K562 (cell line): ENCODE measurements around the gene PIGN. TPM values are rescaled to one million over a fixed set of nuclear protein-coding genes. Genes with fewer than 3 reads are reported as not detected.

Experiments
- ATAC-seq: fragments of 200-7000 bp; cut with Tn5 transposase; 3 replicates; pipeline ENCODE4 v1.9.1; 2020; ENCODE audit warnings: moderate library complexity
- BruUV-seq: library from RNA; stranded (reverse); fragments of 400-500 nt; replicated peaks from 2 replicates; lab custom pipeline; 2021; lab: Mats Ljungman, UMichigan
- CTCF ChIA-PET: fragments of 300-600 bp; formaldehyde crosslinking; extraction: SDS; loops from one replicate; lab custom pipeline; 2021; ENCODE audit warnings: low intra/inter-chr PET ratio; lab: Yijun Ruan, JAX
- POLR2A ChIA-PET: fragments of 300-600, 350-650 bp; sonication (Branson Sonifier 250); formaldehyde crosslinking; extraction: SDS; loops from one replicate; lab custom pipeline; 2021; ENCODE audit warnings: antibody characterized with exemption, inconsistent platforms; lab: Yijun Ruan, JAX
- DNase-seq, 4 experiments: peaks; one replicate each; pipeline versions ENCODE4 v3.0.0 to v3.0.0-alpha.2; 2011 to 2018; ENCODE audit warnings: low spot score in 3 of 4, mixed read lengths in 3 of 4; ENCODE audit errors: extremely low read depth in 1 of 4
- FAIRE-seq: peaks from 2 replicates; lab custom pipeline; 2011; peaks lifted over from hg19 to GRCh38; lab: Jason Lieb, UNC
- H2AFZ ChIP-seq: 2 replicates; pipeline ENCODE4 v1.6.0; 2011; ENCODE audit warnings: low read depth, low read length, control low read depth, inconsistent platforms
- H3K27ac ChIP-seq: fragments of 200-600 bp; 3 replicates; pipeline ENCODE4 v1.8.0; 2011; ENCODE audit warnings: low read depth, mild to moderate bottlenecking, control low read depth, inconsistent platforms, low read length, moderate library complexity, mixed read lengths; ENCODE audit errors: extremely low read depth
- H3K27me3 ChIP-seq, 2 experiments: fragments of 300-600 bp in 1 of 2; 2 replicates in 1 of 2; 3 replicates in 1 of 2; pipeline versions ENCODE4 v1.6.0 to v1.8.0; 2011; ENCODE audit warnings: inconsistent platforms in 2 of 2, low read length in 2 of 2, mild to moderate bottlenecking in 1 of 2, mixed read lengths in 1 of 2, moderate library complexity in 1 of 2; ENCODE audit not compliant: control insufficient read depth in 2 of 2, insufficient read depth in 2 of 2
- H3K36me3 ChIP-seq: fragments of 300-600 bp; 3 replicates; pipeline ENCODE4 v1.8.0; 2011; ENCODE audit warnings: mild to moderate bottlenecking, low read length, inconsistent platforms; ENCODE audit not compliant: control insufficient read depth, insufficient read depth
- H3K4me1 ChIP-seq, 2 experiments: fragments of 200-600 bp in 1 of 2; replicated peaks in 1 of 2; 2 replicates in 1 of 2; 3 replicates in 1 of 2; pipeline versions ENCODE4 v1.5.1 to v1.8.0; 2011; ENCODE audit warnings: inconsistent platforms in 2 of 2, low read length in 2 of 2, mild to moderate bottlenecking in 1 of 2, mixed read lengths in 1 of 2, moderate library complexity in 1 of 2; ENCODE audit not compliant: control insufficient read depth in 2 of 2, insufficient read depth in 2 of 2
- H3K4me2 ChIP-seq: 2 replicates; pipeline ENCODE4 v1.6.1; 2011; ENCODE audit warnings: low read length, control low read depth, inconsistent platforms, mixed read lengths; ENCODE audit not compliant: insufficient read depth
- H3K4me3 ChIP-seq: fragments of 200-600 bp; sonication (generic), shearing (Covaris generic); 2 replicates; pipeline ENCODE4 v1.5.1; 2016; ENCODE audit warnings: control low read depth, inconsistent platforms
- H3K79me2 ChIP-seq: fragments of 200-600 bp; 3 replicates; pipeline ENCODE4 v1.8.0; 2011; ENCODE audit warnings: low read length, inconsistent platforms; ENCODE audit not compliant: control insufficient read depth, insufficient read depth
- H3K9ac ChIP-seq, 2 experiments: 2 replicates each; pipeline versions ENCODE4 v1.6.0 to v1.6.1; 2011; ENCODE audit warnings: low read depth in 2 of 2, low read length in 2 of 2, control low read depth in 1 of 2, inconsistent platforms in 1 of 2, mild to moderate bottlenecking in 1 of 2, mixed read lengths in 1 of 2; ENCODE audit not compliant: insufficient read depth in 1 of 2
- H3K9me1 ChIP-seq: one replicate; pipeline ENCODE4 v1.6.0; 2011; ENCODE audit warnings: inconsistent platforms, mild to moderate bottlenecking, low read length, moderate library complexity; ENCODE audit not compliant: control insufficient read depth, insufficient read depth
- H3K9me3 ChIP-seq: replicated peaks from 2 replicates; pipeline ENCODE4 v1.5.1; 2011; ENCODE audit warnings: low read depth, low read length, inconsistent platforms; ENCODE audit not compliant: control insufficient read depth, insufficient read depth
- H4K20me1 ChIP-seq: replicated peaks from 2 replicates; pipeline ENCODE4 v1.6.1; 2011; ENCODE audit warnings: low read length, inconsistent platforms, mixed read lengths; ENCODE audit not compliant: control insufficient read depth, insufficient read depth
- CTBP1 ChIP-seq: fragments of 450-650 bp; IDR thresholded peaks from 2 replicates; pipeline ENCODE4 v1.6.1; 2016; ENCODE audit warnings: borderline replicate concordance
- ETS2 ChIP-seq: IDR thresholded peaks from 2 replicates; pipeline ENCODE4 v1.6.1; 2016; ENCODE audit warnings: borderline replicate concordance, missing genetic modification characterization, mild to moderate bottlenecking, moderate library complexity, missing compliant biosample characterization; ENCODE audit not compliant: poor library complexity, severe bottlenecking
- ETV5 ChIP-seq: sonication (generic); formaldehyde crosslinking; IDR thresholded peaks from 2 replicates; pipeline ENCODE4 v1.4.0; 2020; ENCODE audit warnings: low read depth, mild to moderate bottlenecking, missing genetic modification reagents
- FOXP1 ChIP-seq: sonication (generic); formaldehyde crosslinking; IDR thresholded peaks from 2 replicates; pipeline ENCODE4 v1.8.0; 2022; ENCODE audit warnings: mild to moderate bottlenecking, missing genetic modification reagents
- HDAC8 ChIP-seq: fragments of 450-650 bp; IDR thresholded peaks from 2 replicates; pipeline ENCODE4 v1.6.1; 2016; ENCODE audit warnings: mild to moderate bottlenecking, missing genetic modification characterization, moderate library complexity, missing compliant biosample characterization
- HNRNPLL ChIP-seq: fragments of 200-400 bp; formaldehyde crosslinking; IDR thresholded peaks from 2 replicates; pipeline ENCODE4 v1.6.1; 2017; ENCODE audit warnings: low read length, low read depth, mild to moderate bottlenecking; ENCODE audit not compliant: poor library complexity, severe bottlenecking
- JUNB ChIP-seq: fragments of 450-650 bp; formaldehyde crosslinking; conservative IDR thresholded peaks from 2 replicates; pipeline ENCODE4 v1.4.0; 2020; ENCODE audit warnings: mild to moderate bottlenecking
- NFATC3 ChIP-seq: fragments of 450-650 bp; IDR thresholded peaks from 2 replicates; pipeline ENCODE4 v1.6.1; 2017; ENCODE audit warnings: mild to moderate bottlenecking
- PATZ1 ChIP-seq: fragments of 250-450 bp; sonication (Bioruptor Pico); IDR thresholded peaks from 2 replicates; pipeline ENCODE4 v1.5.0; 2020; ENCODE audit warnings: mild to moderate bottlenecking, borderline replicate concordance
- SMARCC2 ChIP-seq: fragments of 450-650 bp; IDR thresholded peaks from 2 replicates; pipeline ENCODE4 v1.6.1; 2017; ENCODE audit warnings: antibody characterized with exemption, moderate library complexity, mild to moderate bottlenecking, low read depth
- TAF7 ChIP-seq: fragments of 450-650 bp; IDR thresholded peaks from 2 replicates; pipeline ENCODE4 v1.6.1; 2016; ENCODE audit warnings: missing genetic modification characterization, missing compliant biosample characterization
- TEAD1 ChIP-seq, 2 experiments: fragments of 450-650 bp in 1 of 2; sonication (generic) in 1 of 2; formaldehyde crosslinking; IDR thresholded peaks; 2 replicates each; pipeline versions ENCODE4 v1.4.0 to v1.8.0; 2020 to 2022; ENCODE audit warnings: mild to moderate bottlenecking in 2 of 2, missing genetic modification reagents in 1 of 2
- YBX1 ChIP-seq: fragments of 450-650 bp; IDR thresholded peaks from 2 replicates; pipeline ENCODE4 v1.7.1; 2016; ENCODE audit warnings: mild to moderate bottlenecking
- ZNF354B ChIP-seq: fragments of 250-450 bp; sonication (Bioruptor Pico); IDR thresholded peaks from 2 replicates; pipeline ENCODE4 v1.4.0; 2020
- ZNF561 ChIP-seq: fragments of 450-650 bp; formaldehyde crosslinking; conservative IDR thresholded peaks from 2 replicates; pipeline ENCODE4 v1.4.0; 2020; ENCODE audit warnings: mild to moderate bottlenecking, moderate library complexity
- ZNF76 ChIP-seq: fragments of 250-450 bp; sonication (Bioruptor Pico); IDR thresholded peaks from 2 replicates; pipeline ENCODE4 v1.4.0; 2020; ENCODE audit warnings: mild to moderate bottlenecking, moderate library complexity, borderline replicate concordance
- ZSCAN29 ChIP-seq: fragments of 450-650 bp; IDR thresholded peaks from 2 replicates; pipeline ENCODE4 v1.6.1; 2017
- WGBS: fragments of 100-300 bp; shearing (Covaris generic); methylation state at CpG from one replicate; pipeline ENCODE4 v1.1.6; 2016; ENCODE audit warnings: low coverage, mixed read lengths; ENCODE audit not compliant: insufficient coverage; ENCODE audit errors: missing lambda C conversion rate; 5-methylcytosine and 5-hydroxymethylcytosine counted together
- in situ Hi-C: fragments of 300-500 bp; cut with MboI; formaldehyde crosslinking; loops from 4 replicates; pipeline ENCODE4 v1.15.0; 2018; ENCODE audit warnings: inconsistent platforms, mixed read lengths
- intact Hi-C: fragments of 100-400 bp; cut with micrococcal nuclease; formaldehyde crosslinking; loops from 2 replicates; pipeline ENCODE4 v1.14.2; 2022
- polyA plus RNA-seq, 8 experiments: library from polyadenylated mRNA; depleted of rRNA in 4 of 8; stranded (reverse) in 5 of 8; unstranded in 3 of 8; fragments of >200 nt; fragmentation: Nextera tagmentation in 2 of 8; fragmentation: Illumina TruSeq in 1 of 8; extraction: Ambion mirVana in 2 of 8; extraction: Trizol in 1 of 8; gene quantifications; 2 replicates each; pipeline versions ENCODE4 v1.2.1 to v1.2.3, GENCODE V29; 2011 to 2014; ENCODE audit warnings: inconsistent platforms in 1 of 8, missing spikeins in 1 of 8
- total RNA-seq, 7 experiments: library from RNA; depleted of rRNA in 6 of 7; stranded (reverse); fragments of >200 nt in 6 of 7; fragmentation: Illumina TruSeq in 2 of 7; extraction: Trizol in 2 of 7; gene quantifications; 2 replicates each; pipeline versions ENCODE4 v1.2.1 to v1.2.3, GENCODE V29; 2011 to 2021; ENCODE audit warnings: low replicate concordance in 1 of 7

Gene PIGN
- total and polyA plus RNA-seq, 9 of the 15 experiments (the other 6 are each of a cell fraction or from before 2014, with no cell fraction given): 9.9 to 25.6 (median 17.3) TPM

- intact Hi-C loops: no loop called here
- Histone ChIP-seq H3K79me2 (no peaks in the 10 kb centered on the region), H4K20me1 (no peaks in the 10 kb centered on the region), H2AFZ (no peak overlapping the region), H3K27me3 (no peaks in the 10 kb centered on the region), H3K9me1 (no peaks in the 10 kb centered on the region), H3K36me3 (no peaks in the 10 kb centered on the region), H3K9me3 (no peaks in the 10 kb centered on the region), H3K27ac (no peak overlapping the region), H3K9ac (no peak overlapping the region), H3K4me2 (no peak overlapping the region), H3K4me3 (no peak overlapping the region), H3K4me1 (no peaks in the 10 kb centered on the region)
- whole genome bisulfite sequencing: 6% methylated on average over 2 of the region's 6 CpGs
- in situ Hi-C loops: no loop called here
- no peak for FAIRE-seq
- no TSS peak for BruUV-seq
- CTCF ChIA-PET: no interaction called here
- TF ChIP-seq HDAC8 (no peak), HNRNPLL (no peak), JUNB (CRISPR knock-in tag) (no peak), ETS2 (tag) (no peak), CTBP1 (no peak), ZSCAN29 (no peak), TEAD1 (CRISPR knock-in tag; IDR thresholded peaks at IDR 0.05) (no peak), YBX1 (no peak), ZNF354B (no peak), SMARCC2 (no peak), TAF7 (tag) (no peak), ETV5 (CRISPR knock-in tag) (no peak), NFATC3 (no peak), PATZ1 (no peak), ZNF76 (CRISPR knock-in tag) (no peak), ZNF561 (CRISPR knock-in tag) (no peak), FOXP1 (no peak)
- no peak for DNase-seq
- POLR2A ChIA-PET: no interaction called here
- ATAC-seq: no peak
Measured at GRCh38 chr18:62037989-62038778, 148.7 kb downstream of the PIGN start.
